Measurements from ENCODE around the gene RASGRP1.

DNA sequence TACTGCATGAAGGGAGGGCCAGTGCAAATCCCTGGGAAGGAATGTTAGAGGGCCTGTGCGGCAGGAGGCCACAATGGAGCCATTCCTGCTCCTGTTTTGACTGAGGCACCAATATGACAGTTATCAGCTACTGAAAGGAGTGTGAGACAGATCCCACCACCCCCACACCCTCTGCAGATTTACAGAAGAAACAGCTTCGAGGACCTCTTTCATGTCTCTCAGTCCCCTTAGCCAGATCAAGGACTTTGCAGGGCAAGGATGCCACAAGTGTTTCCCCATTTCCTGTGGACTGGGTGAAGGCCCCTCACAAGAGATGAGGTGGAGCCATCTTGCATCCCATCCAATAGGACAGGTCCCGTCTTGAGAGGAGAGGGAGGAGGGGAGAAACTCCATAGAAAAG is 48.5 kb upstream of the RASGRP1 start:
- TF ChIP-seq JUN (CRISPR knock-in tag; IDR thresholded peaks at IDR 0.05), result no peak
- TF ChIP-seq, protein P1, sequence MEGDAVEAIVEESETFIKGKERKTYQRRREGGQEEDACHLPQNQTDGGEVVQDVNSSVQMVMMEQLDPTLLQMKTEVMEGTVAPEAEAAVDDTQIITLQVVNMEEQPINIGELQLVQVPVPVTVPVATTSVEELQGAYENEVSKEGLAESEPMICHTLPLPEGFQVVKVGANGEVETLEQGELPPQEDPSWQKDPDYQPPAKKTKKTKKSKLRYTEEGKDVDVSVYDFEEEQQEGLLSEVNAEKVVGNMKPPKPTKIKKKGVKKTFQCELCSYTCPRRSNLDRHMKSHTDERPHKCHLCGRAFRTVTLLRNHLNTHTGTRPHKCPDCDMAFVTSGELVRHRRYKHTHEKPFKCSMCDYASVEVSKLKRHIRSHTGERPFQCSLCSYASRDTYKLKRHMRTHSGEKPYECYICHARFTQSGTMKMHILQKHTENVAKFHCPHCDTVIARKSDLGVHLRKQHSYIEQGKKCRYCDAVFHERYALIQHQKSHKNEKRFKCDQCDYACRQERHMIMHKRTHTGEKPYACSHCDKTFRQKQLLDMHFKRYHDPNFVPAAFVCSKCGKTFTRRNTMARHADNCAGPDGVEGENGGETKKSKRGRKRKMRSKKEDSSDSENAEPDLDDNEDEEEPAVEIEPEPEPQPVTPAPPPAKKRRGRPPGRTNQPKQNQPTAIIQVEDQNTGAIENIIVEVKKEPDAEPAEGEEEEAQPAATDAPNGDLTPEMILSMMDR (IDR thresholded peaks at IDR 0.05), result no peak
- TF ChIP-seq, protein P2, sequence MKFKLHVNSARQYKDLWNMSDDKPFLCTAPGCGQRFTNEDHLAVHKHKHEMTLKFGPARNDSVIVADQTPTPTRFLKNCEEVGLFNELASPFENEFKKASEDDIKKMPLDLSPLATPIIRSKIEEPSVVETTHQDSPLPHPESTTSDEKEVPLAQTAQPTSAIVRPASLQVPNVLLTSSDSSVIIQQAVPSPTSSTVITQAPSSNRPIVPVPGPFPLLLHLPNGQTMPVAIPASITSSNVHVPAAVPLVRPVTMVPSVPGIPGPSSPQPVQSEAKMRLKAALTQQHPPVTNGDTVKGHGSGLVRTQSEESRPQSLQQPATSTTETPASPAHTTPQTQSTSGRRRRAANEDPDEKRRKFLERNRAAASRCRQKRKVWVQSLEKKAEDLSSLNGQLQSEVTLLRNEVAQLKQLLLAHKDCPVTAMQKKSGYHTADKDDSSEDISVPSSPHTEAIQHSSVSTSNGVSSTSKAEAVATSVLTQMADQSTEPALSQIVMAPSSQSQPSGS (CRISPR knock-in tag; IDR thresholded peaks at IDR 0.05; ENCODE audit: borderline replicate concordance, low read depth), result no peak
